SK-N-SH treated with all-trans-retinoic acid at 6 μM for 48 hours (cell line): ENCODE results near the gene METAP2.

ENCODE experiments used
- ATAC-seq: fragments of 200-7000 bp; cut with Tn5 transposase; 3 replicates; pipeline ENCODE4 v1.9.1; 2020; ENCODE audit warnings: mild to moderate bottlenecking, moderate library complexity
- BACH2 ChIP-seq: fragments of 250-450 bp; sonication (Bioruptor Pico); IDR thresholded peaks from 2 replicates; pipeline ENCODE4 v1.9.0; 2021; ENCODE audit warnings: mild to moderate bottlenecking, borderline replicate concordance
- CSDC2 ChIP-seq: fragments of 250-450 bp; sonication (Bioruptor Pico); IDR thresholded peaks from 2 replicates; pipeline ENCODE4 v1.5.0; 2020; ENCODE audit warnings: mild to moderate bottlenecking, moderate library complexity
- ESRRG ChIP-seq: fragments of 250-450 bp; sonication (Bioruptor Pico); IDR thresholded peaks from 2 replicates; pipeline ENCODE4 v1.6.1; 2021; ENCODE audit warnings: mild to moderate bottlenecking
- GLIS3 ChIP-seq: fragments of 250-450 bp; sonication (Bioruptor Pico); IDR thresholded peaks from 2 replicates; pipeline ENCODE4 v1.5.0; 2020; ENCODE audit warnings: mild to moderate bottlenecking, moderate library complexity
- ISL1 ChIP-seq: fragments of 250-450 bp; sonication (Bioruptor Pico); IDR thresholded peaks from 2 replicates; pipeline ENCODE4 v2.1.2; 2022; ENCODE audit warnings: mild to moderate bottlenecking, moderate library complexity
- OSR1 ChIP-seq: fragments of 250-450 bp; sonication (Bioruptor Pico); IDR thresholded peaks from 2 replicates; pipeline ENCODE4 v1.8.0; 2022; ENCODE audit warnings: moderate library complexity, mild to moderate bottlenecking, inconsistent platforms
- PPARA ChIP-seq: fragments of 250-450 bp; sonication (Bioruptor Pico); IDR thresholded peaks from 2 replicates; pipeline ENCODE4 v1.5.0; 2020; ENCODE audit warnings: mild to moderate bottlenecking, borderline replicate concordance
- RARB ChIP-seq: fragments of 250-450 bp; sonication (Bioruptor Pico); IDR thresholded peaks from 2 replicates; pipeline ENCODE4 v1.8.0; 2021; ENCODE audit warnings: mild to moderate bottlenecking, moderate library complexity
- SNAI2 ChIP-seq: fragments of 250-450 bp; sonication (Bioruptor Pico); IDR thresholded peaks from 2 replicates; pipeline ENCODE4 v1.5.0; 2020; ENCODE audit warnings: mild to moderate bottlenecking, moderate library complexity
- TCF4 ChIP-seq: fragments of 250-450 bp; sonication (Bioruptor Pico); IDR thresholded peaks from 2 replicates; pipeline ENCODE4 v1.8.0; 2021; ENCODE audit warnings: mild to moderate bottlenecking, moderate library complexity, borderline replicate concordance
- TOX ChIP-seq: fragments of 250-450 bp; sonication (Bioruptor Pico); IDR thresholded peaks from 2 replicates; pipeline ENCODE4 v1.8.0; 2021; ENCODE audit warnings: mild to moderate bottlenecking, moderate library complexity, borderline replicate concordance
- ZC3H10 ChIP-seq: fragments of 250-450 bp; sonication (Bioruptor Pico); IDR thresholded peaks from 2 replicates; pipeline ENCODE4 v1.5.1; 2021; ENCODE audit warnings: mild to moderate bottlenecking, moderate library complexity
- ZFP3 ChIP-seq: fragments of 250-450 bp; sonication (Bioruptor Pico); IDR thresholded peaks from 2 replicates; pipeline ENCODE4 v1.5.0; 2020; ENCODE audit warnings: mild to moderate bottlenecking, moderate library complexity
- ZFP30 ChIP-seq: fragments of 450-650 bp; formaldehyde crosslinking; IDR thresholded peaks from 2 replicates; pipeline ENCODE4 v1.5.0; 2022; ENCODE audit warnings: mild to moderate bottlenecking, moderate library complexity
- ZNF565 ChIP-seq: fragments of 450-650 bp; formaldehyde crosslinking; conservative IDR thresholded peaks from 2 replicates; pipeline ENCODE4 v1.5.0; 2020; ENCODE audit warnings: low read depth, mild to moderate bottlenecking, moderate library complexity
- ZNF70 ChIP-seq: fragments of 450-650 bp; formaldehyde crosslinking; IDR thresholded peaks from 2 replicates; pipeline ENCODE4 v1.5.0; 2020; ENCODE audit warnings: mild to moderate bottlenecking, moderate library complexity
- ZNF8 ChIP-seq: fragments of 450-650 bp; formaldehyde crosslinking; IDR thresholded peaks from 2 replicates; pipeline ENCODE4 v1.5.0; 2020; ENCODE audit warnings: mild to moderate bottlenecking, moderate library complexity
- TF ChIP-seq, protein P1 (sequence below): fragments of 250-450 bp; sonication (Bioruptor Pico); IDR thresholded peaks from 2 replicates; pipeline ENCODE4 v1.8.0; 2020; ENCODE audit warnings: mild to moderate bottlenecking, moderate library complexity, borderline replicate concordance
- TF ChIP-seq, protein P2 (sequence below): fragments of 250-450 bp; sonication (Bioruptor Pico); IDR thresholded peaks from 2 replicates; pipeline ENCODE4 v1.8.0; 2021; ENCODE audit warnings: low read depth, mild to moderate bottlenecking, moderate library complexity, borderline replicate concordance
- TF ChIP-seq, protein P3 (sequence below): fragments of 250-450 bp; sonication (Bioruptor Pico); IDR thresholded peaks from 2 replicates; pipeline ENCODE4 v1.5.1; 2021; ENCODE audit warnings: mild to moderate bottlenecking, moderate library complexity

METAP2 gene

DNA sequence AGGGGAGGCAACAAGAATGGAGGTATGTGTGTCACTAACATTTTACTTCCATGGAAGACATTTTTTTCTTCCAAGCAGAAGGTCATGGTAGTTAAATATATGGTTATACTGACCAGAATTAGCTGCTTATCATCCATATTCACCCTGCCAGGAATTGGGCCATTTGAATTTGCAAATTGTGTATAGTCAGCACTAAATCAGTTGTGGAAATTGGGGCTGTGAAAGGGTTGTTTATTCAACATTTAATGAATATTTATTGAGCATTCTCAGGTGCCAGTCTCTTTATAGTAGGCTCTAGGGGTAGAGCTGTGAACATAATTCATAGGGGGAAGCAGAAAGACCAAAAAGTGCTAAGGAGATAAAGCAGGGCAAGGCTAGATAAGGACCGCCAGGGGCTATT is 38.0 kb downstream of the METAP2 start:
- TF ChIP-seq OSR1 (CRISPR knock-in tag) (no peak), ISL1 (CRISPR knock-in tag) (no peak), ZFP30 (CRISPR knock-in tag) (no peak), ESRRG (CRISPR knock-in tag) (no peak), PPARA (CRISPR knock-in tag) (no peak), ZNF8 (CRISPR knock-in tag) (no peak), RARB (no peak), ZNF70 (CRISPR knock-in tag) (no peak), ZNF565 (CRISPR knock-in tag) (no peak), CSDC2 (no peak), TOX (no peak), GLIS3 (CRISPR knock-in tag) (no peak), TCF4 (CRISPR knock-in tag) (no peak), ZFP3 (CRISPR knock-in tag) (no peak)
- TF ChIP-seq, protein P1, sequence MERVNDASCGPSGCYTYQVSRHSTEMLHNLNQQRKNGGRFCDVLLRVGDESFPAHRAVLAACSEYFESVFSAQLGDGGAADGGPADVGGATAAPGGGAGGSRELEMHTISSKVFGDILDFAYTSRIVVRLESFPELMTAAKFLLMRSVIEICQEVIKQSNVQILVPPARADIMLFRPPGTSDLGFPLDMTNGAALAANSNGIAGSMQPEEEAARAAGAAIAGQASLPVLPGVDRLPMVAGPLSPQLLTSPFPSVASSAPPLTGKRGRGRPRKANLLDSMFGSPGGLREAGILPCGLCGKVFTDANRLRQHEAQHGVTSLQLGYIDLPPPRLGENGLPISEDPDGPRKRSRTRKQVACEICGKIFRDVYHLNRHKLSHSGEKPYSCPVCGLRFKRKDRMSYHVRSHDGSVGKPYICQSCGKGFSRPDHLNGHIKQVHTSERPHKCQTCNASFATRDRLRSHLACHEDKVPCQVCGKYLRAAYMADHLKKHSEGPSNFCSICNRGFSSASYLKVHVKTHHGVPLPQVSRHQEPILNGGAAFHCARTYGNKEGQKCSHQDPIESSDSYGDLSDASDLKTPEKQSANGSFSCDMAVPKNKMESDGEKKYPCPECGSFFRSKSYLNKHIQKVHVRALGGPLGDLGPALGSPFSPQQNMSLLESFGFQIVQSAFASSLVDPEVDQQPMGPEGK (CRISPR knock-in tag): no peak
- TF ChIP-seq, protein P2, sequence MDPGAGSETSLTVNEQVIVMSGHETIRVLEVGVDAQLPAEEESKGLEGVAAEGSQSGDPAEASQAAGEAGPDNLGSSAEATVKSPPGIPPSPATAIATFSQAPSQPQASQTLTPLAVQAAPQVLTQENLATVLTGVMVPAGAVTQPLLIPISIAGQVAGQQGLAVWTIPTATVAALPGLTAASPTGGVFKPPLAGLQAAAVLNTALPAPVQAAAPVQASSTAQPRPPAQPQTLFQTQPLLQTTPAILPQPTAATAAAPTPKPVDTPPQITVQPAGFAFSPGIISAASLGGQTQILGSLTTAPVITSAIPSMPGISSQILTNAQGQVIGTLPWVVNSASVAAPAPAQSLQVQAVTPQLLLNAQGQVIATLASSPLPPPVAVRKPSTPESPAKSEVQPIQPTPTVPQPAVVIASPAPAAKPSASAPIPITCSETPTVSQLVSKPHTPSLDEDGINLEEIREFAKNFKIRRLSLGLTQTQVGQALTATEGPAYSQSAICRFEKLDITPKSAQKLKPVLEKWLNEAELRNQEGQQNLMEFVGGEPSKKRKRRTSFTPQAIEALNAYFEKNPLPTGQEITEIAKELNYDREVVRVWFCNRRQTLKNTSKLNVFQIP: no peak
- TF ChIP-seq, protein P3, sequence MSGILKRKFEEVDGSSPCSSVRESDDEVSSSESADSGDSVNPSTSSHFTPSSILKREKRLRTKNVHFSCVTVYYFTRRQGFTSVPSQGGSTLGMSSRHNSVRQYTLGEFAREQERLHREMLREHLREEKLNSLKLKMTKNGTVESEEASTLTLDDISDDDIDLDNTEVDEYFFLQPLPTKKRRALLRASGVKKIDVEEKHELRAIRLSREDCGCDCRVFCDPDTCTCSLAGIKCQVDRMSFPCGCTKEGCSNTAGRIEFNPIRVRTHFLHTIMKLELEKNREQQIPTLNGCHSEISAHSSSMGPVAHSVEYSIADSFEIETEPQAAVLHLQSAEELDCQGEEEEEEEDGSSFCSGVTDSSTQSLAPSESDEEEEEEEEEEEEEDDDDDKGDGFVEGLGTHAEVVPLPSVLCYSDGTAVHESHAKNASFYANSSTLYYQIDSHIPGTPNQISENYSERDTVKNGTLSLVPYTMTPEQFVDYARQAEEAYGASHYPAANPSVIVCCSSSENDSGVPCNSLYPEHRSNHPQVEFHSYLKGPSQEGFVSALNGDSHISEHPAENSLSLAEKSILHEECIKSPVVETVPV: no peak
- ATAC-seq: no peak

DNA sequence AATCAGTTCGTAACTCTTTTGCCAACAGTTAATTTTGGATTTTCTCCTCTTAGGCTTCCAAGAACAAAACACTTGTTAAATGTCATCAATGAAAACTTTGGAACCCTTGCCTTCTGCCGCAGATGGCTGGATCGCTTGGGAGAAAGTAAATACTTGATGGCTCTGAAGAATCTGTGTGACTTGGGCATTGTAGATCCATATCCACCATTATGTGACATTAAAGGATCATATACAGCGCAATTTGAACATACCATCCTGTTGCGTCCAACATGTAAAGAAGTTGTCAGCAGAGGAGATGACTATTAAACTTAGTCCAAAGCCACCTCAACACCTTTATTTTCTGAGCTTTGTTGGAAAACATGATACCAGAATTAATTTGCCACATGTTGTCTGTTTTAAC is 39.6 kb downstream of the METAP2 start:
- no peak for ATAC-seq
- TF ChIP-seq, protein P3: no peak

DNA sequence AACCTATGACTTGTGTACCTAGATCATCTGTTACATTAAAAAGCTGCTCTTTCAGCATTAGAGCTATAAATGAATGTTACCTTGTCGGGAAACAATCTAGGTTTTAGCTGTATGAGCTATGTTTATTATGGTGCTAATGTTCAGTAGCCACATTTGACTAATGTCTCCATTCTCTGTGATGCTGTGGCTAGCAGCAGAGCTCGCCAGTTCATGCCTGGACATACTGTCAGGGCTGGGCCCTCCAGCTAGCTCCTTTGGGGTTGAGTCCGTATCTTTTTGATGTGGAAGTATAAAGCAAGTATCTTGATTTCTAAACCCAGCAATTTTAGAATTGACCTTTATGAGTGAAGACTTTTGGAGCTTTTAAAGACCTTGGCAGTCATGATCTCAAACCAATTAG is 41.2 kb downstream of the METAP2 start:
- TF ChIP-seq, protein P1 (CRISPR knock-in tag): no peak
- TF ChIP-seq ISL1 (CRISPR knock-in tag): no peak
- TF ChIP-seq TOX: no peak
- TF ChIP-seq SNAI2 (CRISPR knock-in tag): no peak
- TF ChIP-seq ESRRG (CRISPR knock-in tag): no peak
- TF ChIP-seq ZNF70 (CRISPR knock-in tag): no peak
- TF ChIP-seq CSDC2: no peak
- no peak for TF ChIP-seq GLIS3 (CRISPR knock-in tag)
- TF ChIP-seq, protein P2: no peak
- TF ChIP-seq ZNF565 (CRISPR knock-in tag): no peak
- no peak for TF ChIP-seq OSR1 (CRISPR knock-in tag)
- TF ChIP-seq ZNF8 (CRISPR knock-in tag): no peak
- TF ChIP-seq ZFP30 (CRISPR knock-in tag): no peak
- no peak for TF ChIP-seq BACH2 (CRISPR knock-in tag)
- TF ChIP-seq ZC3H10 (CRISPR knock-in tag): no peak
- ATAC-seq: no peak
